ENCODE results near the gene AOPEP.

The AOPEP gene

DNA sequence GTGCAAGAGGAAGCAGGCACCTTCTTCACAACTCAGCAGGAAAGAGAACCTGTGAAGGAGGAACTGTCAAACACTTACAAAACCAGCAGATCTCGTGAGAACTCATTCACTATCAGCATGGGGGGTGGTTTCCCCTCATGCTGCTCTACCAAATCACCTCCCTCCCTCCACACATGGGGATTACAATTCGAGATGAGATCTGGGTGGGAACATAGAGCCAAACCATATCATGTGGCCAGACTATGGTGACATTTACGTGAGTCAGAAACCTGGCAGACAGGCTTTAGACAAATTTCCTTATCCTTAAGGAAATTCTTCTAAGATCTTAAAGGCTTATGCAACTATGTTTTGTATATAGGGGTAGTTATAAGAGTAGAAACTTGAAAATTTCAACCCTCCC, 8.7 kb upstream of the AOPEP start:
- DNase-seq = no peak

DNA sequence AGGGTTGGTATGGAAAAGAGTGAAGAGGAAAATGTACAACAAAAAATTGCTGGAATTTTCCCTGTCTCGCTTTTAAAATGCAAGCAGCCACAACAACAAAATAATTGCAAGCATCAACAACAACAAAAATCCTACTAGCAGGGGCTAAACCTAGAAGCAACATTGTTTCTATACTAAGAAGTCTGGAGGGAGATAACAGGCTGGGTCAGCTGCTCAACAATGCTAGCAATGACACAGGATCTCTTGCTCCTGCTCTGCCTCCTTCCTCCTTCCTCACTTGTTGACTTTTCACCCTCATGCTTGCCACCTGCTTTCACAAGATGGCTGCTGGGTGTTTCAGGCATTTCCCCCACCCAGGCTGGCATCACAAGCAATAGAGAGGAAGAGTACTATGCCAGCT, 7.6 kb upstream of the AOPEP start:
- DNase-seq = no peak

GRCh38 chr9:94719878-94720277, 6.6 kb upstream of the AOPEP start:
- no peak for DNase-seq

GRCh38 chr9:94720846-94721549, 5.5 kb upstream of the AOPEP start:
- no peak for DNase-seq

GRCh38 chr9:94721754-94722153, 4.7 kb upstream of the AOPEP start:
- DNase-seq = no peak

- no peak for DNase-seq
These were observed 1.2 kb upstream of the AOPEP start for GRCh38 chr9:94725293-94725692.

GRCh38 chr9:94728719-94729118, 2.2 kb downstream of the AOPEP start:
- DNase-seq = no peak

DNA sequence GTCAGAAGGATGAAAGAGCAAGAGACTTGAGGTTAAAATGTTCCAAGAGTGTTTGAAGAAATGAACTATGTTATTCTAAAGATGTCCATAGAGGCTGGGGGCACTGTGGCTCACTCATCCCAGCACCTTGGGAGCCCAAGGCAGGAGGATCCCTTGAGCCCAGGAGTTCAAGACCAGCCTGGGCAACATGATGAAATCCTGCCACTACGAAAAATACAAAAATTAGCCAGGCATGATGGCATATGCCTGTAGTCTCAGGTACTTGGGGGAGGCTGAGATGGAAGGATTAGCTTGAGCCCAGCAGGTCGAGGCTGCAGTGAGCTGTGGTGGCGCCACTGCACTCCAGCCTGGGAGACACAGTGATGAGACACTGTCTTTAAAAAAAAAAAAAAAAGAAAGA, 2.7 kb downstream of the AOPEP start:
- no peak for DNase-seq

DNA sequence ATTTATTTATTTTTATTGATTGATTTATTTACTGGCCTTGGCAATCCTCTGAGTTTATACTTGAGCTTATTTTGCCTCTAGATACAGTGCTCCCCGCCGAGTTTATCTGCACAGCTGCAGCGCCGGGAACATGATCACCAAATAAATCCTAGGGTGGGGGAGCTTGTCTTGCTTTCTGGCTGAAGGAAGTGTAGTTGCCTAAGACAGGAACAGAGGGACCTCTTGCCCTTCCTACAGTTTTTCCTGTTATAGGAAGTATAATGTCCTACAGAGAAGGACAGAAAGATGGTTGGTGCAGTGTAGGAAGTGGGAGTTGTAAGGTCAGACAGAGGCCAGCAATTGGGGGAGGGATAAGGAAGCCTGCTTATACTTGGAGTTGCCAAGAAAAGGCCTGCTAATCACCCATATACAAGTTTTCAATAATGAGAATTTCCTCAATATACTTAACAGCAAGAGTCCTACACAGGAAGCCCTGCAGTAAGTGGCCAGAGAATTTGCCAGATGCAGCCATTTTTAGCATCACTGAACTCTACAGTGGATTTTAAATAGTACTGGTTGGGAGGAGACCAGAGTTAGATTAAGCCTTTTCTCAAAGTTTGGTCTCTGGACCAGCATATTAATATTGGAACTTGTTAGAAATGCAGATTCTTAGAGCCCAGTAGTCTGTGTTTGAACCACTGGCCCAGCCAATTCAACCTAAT, 7.7 kb downstream of the AOPEP start:
- DNase-seq = no peak

DNA sequence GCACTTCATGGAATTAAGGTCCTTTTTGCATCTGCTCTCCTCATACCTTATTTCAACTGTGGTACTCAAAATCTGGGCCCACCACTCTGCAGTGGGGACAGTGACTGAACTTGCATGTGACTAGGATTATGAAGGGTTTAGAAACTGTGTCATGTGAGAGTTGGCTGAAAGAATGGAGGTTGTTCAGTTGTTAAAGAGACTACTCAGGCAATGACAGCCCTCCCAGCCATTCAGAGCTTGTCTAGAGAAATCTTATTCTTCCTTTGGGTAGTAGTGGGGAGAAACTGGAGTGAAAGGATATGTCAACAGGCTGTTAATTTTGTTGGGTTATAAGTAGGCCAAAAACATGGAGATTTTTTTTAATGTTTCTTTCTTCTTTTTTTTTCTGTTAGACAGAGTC, 10.3 kb downstream of the AOPEP start:
- no peak for DNase-seq

- no peak for DNase-seq
These were observed 13.8 kb downstream of the AOPEP start for GRCh38 chr9:94740145-94740840.

- DNase-seq = no peak
These were observed 15.4 kb downstream of the AOPEP start for GRCh38 chr9:94741866-94742265.

GRCh38 chr9:94743035-94743954, 16.8 kb downstream of the AOPEP start:
- DNase-seq = no peak

- no peak for DNase-seq
These were observed 19.5 kb downstream of the AOPEP start for GRCh38 chr9:94745806-94746540.

DNA sequence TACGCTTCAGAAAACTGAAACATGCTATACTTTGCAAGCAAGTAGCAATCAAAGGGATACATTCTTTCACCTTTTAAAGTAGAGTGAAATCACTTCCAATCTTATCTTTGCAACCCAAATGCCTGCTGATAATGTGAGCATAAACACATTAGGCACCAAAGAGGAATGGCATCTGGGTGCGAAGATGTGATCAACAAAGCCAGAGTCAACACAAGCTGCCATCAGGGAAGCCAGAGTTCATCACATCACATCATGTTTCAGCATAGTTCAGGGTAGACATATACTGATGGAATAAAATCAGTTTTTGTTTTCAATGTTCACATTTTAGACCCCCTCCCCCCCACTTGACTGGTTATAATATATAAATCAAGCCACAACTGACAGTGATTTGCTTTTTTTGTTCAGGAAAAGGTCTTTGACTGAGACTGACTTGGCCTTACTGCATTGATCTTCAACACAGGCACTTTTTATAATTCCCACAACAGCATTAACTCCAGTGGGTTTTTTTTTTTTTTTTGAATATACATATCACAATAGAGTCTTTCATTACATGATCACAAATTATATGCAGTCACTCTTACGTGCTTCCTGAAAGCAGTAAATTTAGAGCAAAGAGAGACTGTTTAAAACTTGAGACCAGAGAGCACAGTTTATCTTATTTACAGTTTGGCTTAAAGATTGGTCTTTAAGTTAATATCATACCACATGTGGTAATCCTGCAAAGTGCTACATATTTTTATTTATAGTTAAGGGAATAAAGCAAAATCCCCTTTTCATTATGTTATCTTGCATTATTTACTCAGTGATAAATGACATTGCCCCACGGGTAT, 20.3 kb downstream of the AOPEP start:
- DNase-seq = no peak

GRCh38 chr9:94754976-94755475, 28.5 kb downstream of the AOPEP start:
- no peak for DNase-seq

- no peak for DNase-seq
These were observed 30.7 kb downstream of the AOPEP start for GRCh38 chr9:94757158-94757557.

- no peak for DNase-seq
These were observed 31.5 kb downstream of the AOPEP start for GRCh38 chr9:94758031-94758430.

- no peak for DNase-seq
These were observed 32.4 kb downstream of the AOPEP start for GRCh38 chr9:94758880-94759279.

- DNase-seq = no peak
These were observed 33.5 kb downstream of the AOPEP start for GRCh38 chr9:94760010-94760409.

DNA sequence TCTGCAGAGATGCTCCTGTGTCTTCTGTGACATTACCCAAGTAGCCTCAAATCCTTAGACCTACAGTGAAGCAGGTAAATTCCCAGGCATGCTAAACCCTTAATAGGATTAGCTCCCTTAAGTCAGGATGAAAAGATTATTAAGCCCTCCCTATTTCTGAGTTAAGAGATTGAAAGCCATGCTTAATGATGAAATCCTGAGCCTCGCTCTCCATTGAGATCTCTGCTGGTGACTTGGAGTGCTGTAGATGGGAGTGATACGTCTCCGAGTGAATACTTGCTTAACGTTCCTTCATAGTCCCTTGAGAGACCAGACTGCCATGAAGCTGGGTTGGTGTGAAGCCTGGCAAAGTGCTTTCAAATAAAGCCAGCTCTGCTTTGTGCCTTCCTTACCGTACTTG, 34.2 kb downstream of the AOPEP start:
- DNase-seq = no peak
